ENCODE measurements around the gene NFS1.

GRCh38 chr20:35651958-35652357 is 47.2 kb downstream of the NFS1 start:
- TF ChIP-seq CTCF (IDR thresholded peaks at IDR 0.05) (no peak), POLR2AphosphoS5 (IDR thresholded peaks at IDR 0.05) (no peak), POLR2A (IDR thresholded peaks at IDR 0.05) (no peak), EP300 (IDR thresholded peaks at IDR 0.05) (no peak)
